PC-9 (cell line): ENCODE measurements around the gene VOPP1. TPM values are rescaled to one million over a fixed set of nuclear protein-coding genes. Genes with fewer than 3 reads are reported as not detected.

Source experiments
- BruUV-seq: library from RNA; stranded (reverse); fragments of 400-500 nt; replicated peaks from 2 replicates; lab custom pipeline; 2021; lab: Mats Ljungman, UMichigan
- CTCF ChIA-PET: fragments of 300-600 bp; sonication (Branson Sonifier 250); formaldehyde crosslinking; loops from one replicate; lab custom pipeline; 2022; ENCODE audit warnings: antibody characterized with exemption; lab: Charles Lee
- POLR2A ChIA-PET: fragments of 300-600 bp; sonication (Branson Sonifier 250); formaldehyde crosslinking; loops from one replicate; lab custom pipeline; 2022; ENCODE audit warnings: antibody characterized with exemption; ENCODE audit not compliant: unreplicated experiment; lab: Charles Lee
- DNase-seq, 2 experiments: peaks; one replicate each; pipeline versions ENCODE4 v3.0.0 to v3.0.0-alpha.2; 2015 to 2022; ENCODE audit warnings: mixed read lengths in 1 of 2
- H2AFZ ChIP-seq: fragments of 200-600 bp; sonication (generic); 2 replicates; pipeline ENCODE4 v1.8.1; 2017; ENCODE audit warnings: antibody characterized with exemption
- H3F3A ChIP-seq: fragments of 200-600 bp; sonication (generic); 2 replicates; pipeline ENCODE4 v1.8.1; 2017; ENCODE audit warnings: antibody characterized with exemption, mild to moderate bottlenecking, low read depth; ENCODE audit not compliant: insufficient read depth
- H3K27ac ChIP-seq: fragments of 200-600 bp; sonication (generic); 2 replicates; pipeline ENCODE4 v1.6.1; 2016; ENCODE audit warnings: mixed run types
- H3K27me3 ChIP-seq: fragments of 200-600 bp; sonication (generic); 2 replicates; pipeline ENCODE4 v1.6.1; 2016; ENCODE audit warnings: low read depth, mixed run types; ENCODE audit not compliant: insufficient read depth
- H3K36me3 ChIP-seq: fragments of 200-600 bp; sonication (generic); 2 replicates; pipeline ENCODE4 v1.6.1; 2016; ENCODE audit warnings: low read depth, mixed run types
- H3K4me1 ChIP-seq: fragments of 200-600 bp; sonication (generic); replicated peaks from 2 replicates; pipeline ENCODE4 v1.6.1; 2016; ENCODE audit warnings: mixed run types; ENCODE audit not compliant: insufficient read depth
- H3K4me2 ChIP-seq: fragments of 200-600 bp; sonication (generic); 2 replicates; pipeline ENCODE4 v1.6.1; 2017; ENCODE audit warnings: mixed run types
- H3K4me3 ChIP-seq: fragments of 200-600 bp; sonication (generic); 2 replicates; pipeline ENCODE4 v1.6.1; 2016; ENCODE audit warnings: mixed run types
- H3K79me2 ChIP-seq: fragments of 200-600 bp; sonication (generic); 2 replicates; pipeline ENCODE4 v1.6.1; 2017; ENCODE audit warnings: low read depth, mixed run types
- H3K9me2 ChIP-seq: fragments of 200-600 bp; sonication (generic); 2 replicates; pipeline ENCODE4 v1.8.1; 2017; ENCODE audit warnings: mild to moderate bottlenecking; ENCODE audit not compliant: insufficient read depth
- H3K9me3 ChIP-seq: fragments of 200-600 bp; sonication (generic); 2 replicates; pipeline ENCODE4 v1.8.1; 2016; ENCODE audit warnings: low read depth; ENCODE audit not compliant: insufficient read depth
- H4K20me1 ChIP-seq: fragments of 200-600 bp; sonication (generic); 2 replicates; pipeline ENCODE4 v1.8.1; 2017; ENCODE audit not compliant: insufficient read depth
- EZH2 ChIP-seq: fragments of 200-600 bp; sonication (generic); IDR thresholded peaks from 2 replicates; pipeline ENCODE4 v1.8.0; 2017; ENCODE audit warnings: antibody characterized with exemption, low read depth
- intact Hi-C: fragments of 100-400 bp; cut with micrococcal nuclease; formaldehyde crosslinking; loops from one replicate; pipeline ENCODE4 v1.10.0; 2022; ENCODE audit not compliant: unreplicated experiment
- total RNA-seq: library from RNA; stranded (reverse); gene quantifications from 2 replicates; pipeline ENCODE4 v1.2.3, GENCODE V29; 2021
- TF ChIP-seq, protein P1 (sequence below): fragments of 200-600 bp; sonication (generic); conservative IDR thresholded peaks from 2 replicates; pipeline ENCODE4 v1.6.1; 2017; ENCODE audit warnings: mixed run types, antibody characterized with exemption, mild to moderate bottlenecking, moderate library complexity

VOPP1 gene
- total RNA-seq, 1 experiment from 2014 or later = 207 TPM

DNA sequence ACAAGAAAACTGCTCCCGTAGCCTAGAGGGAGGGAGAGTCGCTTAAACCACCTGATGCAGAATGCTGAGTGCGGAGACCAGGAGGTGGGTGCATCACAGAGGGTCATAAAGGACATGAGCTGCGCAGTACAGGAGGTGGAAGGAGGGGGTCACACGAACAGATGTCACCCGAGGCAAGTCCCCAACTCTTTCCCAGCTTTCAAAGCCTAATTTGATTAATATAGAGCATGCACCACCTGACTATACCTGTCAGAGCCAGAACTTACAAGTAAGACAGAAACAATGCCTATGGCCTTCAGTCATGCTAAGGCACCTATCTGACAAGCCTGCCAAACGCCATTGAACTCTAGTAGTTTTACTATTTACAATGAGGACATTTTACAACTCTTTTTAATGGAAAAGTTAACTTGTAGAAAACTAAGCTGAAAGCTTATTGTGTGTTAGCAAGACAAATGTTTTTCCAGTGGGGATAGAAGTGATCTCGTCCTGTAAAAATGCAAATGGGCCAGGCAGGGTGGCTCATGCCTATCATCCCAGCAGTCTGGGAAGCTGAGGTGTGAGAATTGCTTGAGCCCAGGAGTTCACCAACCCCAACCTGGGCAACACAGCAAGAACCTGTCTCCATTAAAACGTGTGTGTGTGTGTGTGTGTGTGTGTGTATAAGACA is 1.1 kb upstream of the VOPP1 start:
- Histone ChIP-seq H3K27me3 (no peaks in the 10 kb centered on the region), H3F3A (peaks cover 21% of the 10 kb centered on the region), H3K9me2 (no peaks in the 10 kb centered on the region), H3K4me1 (peaks cover 48% of the 10 kb centered on the region), H3K9me3 (no peaks in the 10 kb centered on the region), H2AFZ (peak overlapping the region; percentile 97), H3K79me2 (peaks cover 41% of the 10 kb centered on the region), H3K4me2 (peak overlapping the region; percentile 81), H3K36me3 (peaks cover 4% of the 10 kb centered on the region; the same call in 1 of the 2 replicates), H3K4me3 (peak overlapping the region; percentile 73), H4K20me1 (0 out of 2 replicates have a peak, but pooled peaks cover 12% of the 10 kb centered on the region), H3K27ac (no peak overlapping the region)
- no TSS peak for BruUV-seq
- CTCF ChIA-PET = interaction anchor here (0.6 to 1.1 kb wide), 7 partner anchors 10 to 616 kb away, joined by 3 to 6 read pairs (median 4); no protein-coding TSS in a partner anchor
- POLR2A ChIA-PET = interaction anchor here (0.6 to 1.1 kb wide), 5 partner anchors 17 to 437 kb away, joined by 3 to 7 read pairs (median 5); no protein-coding TSS in a partner anchor
- TF ChIP-seq, protein P1, sequence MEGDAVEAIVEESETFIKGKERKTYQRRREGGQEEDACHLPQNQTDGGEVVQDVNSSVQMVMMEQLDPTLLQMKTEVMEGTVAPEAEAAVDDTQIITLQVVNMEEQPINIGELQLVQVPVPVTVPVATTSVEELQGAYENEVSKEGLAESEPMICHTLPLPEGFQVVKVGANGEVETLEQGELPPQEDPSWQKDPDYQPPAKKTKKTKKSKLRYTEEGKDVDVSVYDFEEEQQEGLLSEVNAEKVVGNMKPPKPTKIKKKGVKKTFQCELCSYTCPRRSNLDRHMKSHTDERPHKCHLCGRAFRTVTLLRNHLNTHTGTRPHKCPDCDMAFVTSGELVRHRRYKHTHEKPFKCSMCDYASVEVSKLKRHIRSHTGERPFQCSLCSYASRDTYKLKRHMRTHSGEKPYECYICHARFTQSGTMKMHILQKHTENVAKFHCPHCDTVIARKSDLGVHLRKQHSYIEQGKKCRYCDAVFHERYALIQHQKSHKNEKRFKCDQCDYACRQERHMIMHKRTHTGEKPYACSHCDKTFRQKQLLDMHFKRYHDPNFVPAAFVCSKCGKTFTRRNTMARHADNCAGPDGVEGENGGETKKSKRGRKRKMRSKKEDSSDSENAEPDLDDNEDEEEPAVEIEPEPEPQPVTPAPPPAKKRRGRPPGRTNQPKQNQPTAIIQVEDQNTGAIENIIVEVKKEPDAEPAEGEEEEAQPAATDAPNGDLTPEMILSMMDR = no peak
- peak in 1 of 2 experiments; percentile 61 for DNase-seq
- intact Hi-C loops = loop anchor here (10.0 kb wide), 1 partner anchor 139 kb away; no protein-coding TSS in a partner anchor

DNA sequence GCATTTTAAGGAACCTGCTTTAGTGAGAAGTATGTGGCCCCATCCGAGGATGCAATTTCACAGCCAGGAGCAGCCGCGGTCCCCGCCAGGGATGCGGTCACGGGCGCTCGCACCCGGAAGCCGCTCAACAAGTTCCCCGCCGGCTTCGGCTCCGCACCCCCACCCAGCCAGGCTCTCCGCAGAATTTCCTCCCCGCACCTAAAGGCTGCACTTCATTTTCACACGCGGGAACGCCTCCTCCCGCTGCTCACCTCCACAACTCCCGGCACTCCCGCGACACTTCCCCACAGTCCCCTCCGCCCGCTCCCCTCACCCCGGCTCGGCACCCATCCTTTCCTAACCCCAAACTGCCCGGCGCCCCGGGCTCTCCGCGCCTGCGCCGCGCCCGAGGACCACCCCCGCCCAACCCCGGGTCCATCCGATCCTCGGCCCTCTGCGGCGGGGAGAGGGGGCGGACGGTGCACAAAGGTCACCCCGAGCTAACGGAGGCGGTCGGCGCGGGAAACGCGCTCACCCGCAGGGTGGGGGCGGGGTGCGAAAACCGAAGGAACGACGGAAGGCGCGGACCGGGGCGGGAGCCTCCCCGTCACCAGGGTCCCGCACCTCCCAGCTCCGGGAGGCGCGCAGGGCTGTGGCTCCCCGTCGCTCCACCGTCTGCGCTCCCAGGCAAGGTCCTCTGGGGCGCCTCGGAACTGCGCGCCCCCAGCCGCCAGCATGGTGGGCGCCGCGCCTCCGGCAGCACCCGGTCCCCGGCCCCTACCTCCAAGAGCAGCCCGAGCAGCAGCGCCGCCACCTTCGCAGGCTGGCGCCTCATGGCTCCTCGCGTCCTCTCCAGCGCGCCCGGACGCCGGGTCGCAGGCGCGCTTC is 558 bp downstream of the VOPP1 start:
- ChIA-PET CTCF (no interaction called here), POLR2A (interaction anchor here (0.6 to 1.2 kb wide), 2 partner anchors 16 to 19 kb away, joined by 3 to 6 read pairs; no protein-coding TSS in a partner anchor)
- intact Hi-C loops = loop anchor here (1.0 to 10.0 kb wide), 5 partner anchors 15 to 137 kb away; no protein-coding TSS in a partner anchor
- Histone ChIP-seq H3K4me3 (peak overlapping the region; percentile 91), H3K36me3 (peaks cover 8% of the 10 kb centered on the region), H3K4me2 (peak overlapping the region; percentile 90), H2AFZ (peak overlapping the region; percentile 96), H3K9me3 (no peaks in the 10 kb centered on the region), H3K27me3 (no peaks in the 10 kb centered on the region), H3K79me2 (peaks cover 58% of the 10 kb centered on the region), H3F3A (peaks cover 21% of the 10 kb centered on the region), H3K9me2 (no peaks in the 10 kb centered on the region), H4K20me1 (0 out of 2 replicates have a peak, but pooled peaks cover 12% of the 10 kb centered on the region), H3K27ac (peak overlapping the region; percentile 80), H3K4me1 (peaks cover 55% of the 10 kb centered on the region)
- TF ChIP-seq, protein P1 = no peak
- TF ChIP-seq EZH2 = no peak
- no TSS peak for BruUV-seq
- DNase-seq = peak; percentile 63 to 73

DNA sequence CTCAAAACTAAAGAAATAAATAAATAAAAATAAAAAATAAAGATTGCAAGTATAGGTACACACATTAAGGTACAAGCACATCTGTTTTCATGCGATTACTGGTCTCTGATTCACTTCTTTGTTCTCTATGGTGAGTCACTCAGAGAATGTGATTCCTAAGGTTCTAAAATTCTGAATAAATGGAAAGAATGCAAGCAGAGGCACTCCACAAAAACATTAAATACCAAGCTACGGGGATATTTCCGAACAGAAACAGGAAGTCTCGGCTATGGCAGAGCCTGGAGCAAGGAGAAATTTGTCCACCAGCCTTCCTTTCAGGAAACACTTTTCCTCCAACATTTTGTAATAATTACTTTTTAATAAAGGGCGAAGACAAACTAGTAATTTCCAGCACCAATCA is 1.4 kb downstream of the VOPP1 start:
- BruUV-seq = no TSS peak
- peak in 1 of 2 experiments; percentile 94 for DNase-seq
- no peaks in the 10 kb centered on the region for H3K9me3 ChIP-seq
- H3K79me2 ChIP-seq = peaks cover 66% of the 10 kb centered on the region
- POLR2A ChIA-PET = interaction anchor here (0.6 to 1.2 kb wide), 2 partner anchors 15 to 18 kb away, joined by 3 to 6 read pairs; no protein-coding TSS in a partner anchor
- H2AFZ ChIP-seq = peak overlapping the region; percentile 96
- H3K4me1 ChIP-seq = peaks cover 64% of the 10 kb centered on the region
- peak overlapping the region; percentile 90 for H3K4me2 ChIP-seq
- CTCF ChIA-PET = no interaction called here
- H3K4me3 ChIP-seq = peak overlapping the region; percentile 91
- H3K9me2 ChIP-seq = no peaks in the 10 kb centered on the region
- H3K27me3 ChIP-seq = no peaks in the 10 kb centered on the region
- no peak for TF ChIP-seq EZH2
- TF ChIP-seq, protein P1 = 0 out of 2 replicates have a peak, but pooled peaks have one; percentile 10
- intact Hi-C loops = loop anchor here (1.0 to 10.0 kb wide), 5 partner anchors 15 to 136 kb away; no protein-coding TSS in a partner anchor
- H3F3A ChIP-seq = peaks cover 22% of the 10 kb centered on the region
- H4K20me1 ChIP-seq = 0 out of 2 replicates have a peak, but pooled peaks cover 12% of the 10 kb centered on the region
- peaks cover 11% of the 10 kb centered on the region for H3K36me3 ChIP-seq
- H3K27ac ChIP-seq = peak overlapping the region; percentile 80
